NCI-H2029 treated with DMSO at 0.1 percent for 48 hours (cell line): ENCODE measurements around the gene MPC1.

Experiments used
- DNase-seq: peaks from one replicate; lab custom pipeline; 2025; lab: John Stamatoyannopoulos, UW

MPC1 gene

GRCh38 chr6:166317261-166318212, 65.2 kb downstream of the MPC1 start:
- no peak for DNase-seq

- DNase-seq = no peak
Measured at GRCh38 chr6:166315436-166315835, 67.3 kb downstream of the MPC1 start.
